Suprapubic skin (tissue), 4 donors: Measurements from ENCODE around the gene HAUS5. TPM values are rescaled to one million over a fixed set of nuclear protein-coding genes. Genes with fewer than 3 reads are reported as not detected.

Experiments used
- DNase-seq, 2 donors: peaks; one replicate each; pipeline ENCODE4 v3.0.0-alpha.2; 2019; ENCODE audit warnings: low spot score in 2 of 2
- H3K27ac ChIP-seq: fragments of 200-600 bp; sonication (generic); one replicate; pipeline ENCODE4 v1.5.1; 2019
- H3K27me3 ChIP-seq: fragments of 200-600 bp; sonication (generic); one replicate; pipeline ENCODE4 v1.5.1; 2019
- H3K36me3 ChIP-seq: fragments of 200-600 bp; sonication (generic); one replicate; pipeline ENCODE4 v1.5.1; 2019
- H3K4me1 ChIP-seq: fragments of 200-600 bp; sonication (generic); one replicate; pipeline ENCODE4 v1.5.1; 2019
- H3K4me3 ChIP-seq: fragments of 200-600 bp; sonication (generic); one replicate; pipeline ENCODE4 v1.5.1; 2019; ENCODE audit warnings: mild to moderate bottlenecking
- H3K9me3 ChIP-seq: fragments of 200-600 bp; sonication (generic); one replicate; pipeline ENCODE4 v1.5.1; 2019
- EP300 ChIP-seq: sonication (generic); formaldehyde crosslinking; IDR thresholded peaks from one replicate; pipeline ENCODE4 v1.6.1; 2017; ENCODE audit warnings: antibody characterized with exemption
- POLR2A ChIP-seq, 2 donors: fragments of 450-650 bp; IDR thresholded peaks; one replicate each; pipeline ENCODE4 v1.6.1; 2017; ENCODE audit warnings: antibody characterized with exemption in 2 of 2, mild to moderate bottlenecking in 2 of 2, moderate library complexity in 2 of 2
- POLR2AphosphoS5 ChIP-seq, 3 donors: sonication (generic); formaldehyde crosslinking; IDR thresholded peaks; one replicate each; pipeline ENCODE4 v1.6.1; 2017; ENCODE audit warnings: antibody characterized with exemption in 3 of 3
- WGBS: methylation state at CpG from one replicate; pipeline ENCODE4 v1.1.5; 2018; 5-methylcytosine and 5-hydroxymethylcytosine counted together
- total RNA-seq, 4 donors: library from RNA; depleted of rRNA; stranded (reverse); fragments of >200 nt; gene quantifications; one replicate each; pipeline ENCODE4 v1.1.0, GENCODE V29; 2016
- TF ChIP-seq, protein P1 (sequence below), 2 donors: fragments of 200-600 bp in 1 of 2; fragments of 450-650 bp in 1 of 2; sonication (generic) in 1 of 2; IDR thresholded peaks; one replicate each; pipeline ENCODE4 v1.5.1; 2016 to 2019; ENCODE audit warnings: antibody characterized with exemption in 2 of 2, mild to moderate bottlenecking in 1 of 2, moderate library complexity in 1 of 2

The HAUS5 gene
- total RNA-seq, 4 donors from 2014 or later: 14.9 to 18.4 (median 16.4) TPM

DNA sequence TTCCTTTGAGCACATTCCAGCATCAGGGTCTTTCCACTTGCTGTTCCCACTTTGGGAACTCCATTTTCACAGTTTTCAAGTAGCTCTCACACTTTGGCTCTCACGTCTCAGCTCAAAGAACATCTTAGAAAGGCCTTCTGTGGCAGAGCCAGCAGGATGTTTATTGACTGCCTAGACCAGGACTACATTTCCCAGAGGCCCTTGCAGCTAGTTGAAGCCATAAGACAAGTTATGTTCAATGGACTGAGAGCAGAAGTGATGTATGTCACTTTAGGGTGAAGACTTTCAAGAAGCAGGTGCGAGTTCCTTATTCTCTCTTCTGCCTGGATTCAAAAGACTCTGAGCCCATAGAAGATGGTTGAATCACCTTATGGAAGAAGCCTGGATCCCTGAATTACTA, 4.3 kb upstream of the HAUS5 start:
- H3K27ac ChIP-seq: no peak overlapping the region
- TF ChIP-seq POLR2AphosphoS5 (IDR thresholded peaks at IDR 0.05): no peak
- TF ChIP-seq, protein P1, sequence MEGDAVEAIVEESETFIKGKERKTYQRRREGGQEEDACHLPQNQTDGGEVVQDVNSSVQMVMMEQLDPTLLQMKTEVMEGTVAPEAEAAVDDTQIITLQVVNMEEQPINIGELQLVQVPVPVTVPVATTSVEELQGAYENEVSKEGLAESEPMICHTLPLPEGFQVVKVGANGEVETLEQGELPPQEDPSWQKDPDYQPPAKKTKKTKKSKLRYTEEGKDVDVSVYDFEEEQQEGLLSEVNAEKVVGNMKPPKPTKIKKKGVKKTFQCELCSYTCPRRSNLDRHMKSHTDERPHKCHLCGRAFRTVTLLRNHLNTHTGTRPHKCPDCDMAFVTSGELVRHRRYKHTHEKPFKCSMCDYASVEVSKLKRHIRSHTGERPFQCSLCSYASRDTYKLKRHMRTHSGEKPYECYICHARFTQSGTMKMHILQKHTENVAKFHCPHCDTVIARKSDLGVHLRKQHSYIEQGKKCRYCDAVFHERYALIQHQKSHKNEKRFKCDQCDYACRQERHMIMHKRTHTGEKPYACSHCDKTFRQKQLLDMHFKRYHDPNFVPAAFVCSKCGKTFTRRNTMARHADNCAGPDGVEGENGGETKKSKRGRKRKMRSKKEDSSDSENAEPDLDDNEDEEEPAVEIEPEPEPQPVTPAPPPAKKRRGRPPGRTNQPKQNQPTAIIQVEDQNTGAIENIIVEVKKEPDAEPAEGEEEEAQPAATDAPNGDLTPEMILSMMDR (IDR thresholded peaks at IDR 0.05): no peak
- no peak for TF ChIP-seq POLR2A (IDR thresholded peaks at IDR 0.05)
- no peak for TF ChIP-seq EP300
- no peaks in the 10 kb centered on the region for H3K36me3 ChIP-seq
- peaks cover 9% of the 10 kb centered on the region for H3K4me1 ChIP-seq
- WGBS: 91% methylated on average over 2 of the region's 2 CpGs
- DNase-seq: no peak
- H3K4me3 ChIP-seq: no peak overlapping the region
- peaks cover 6% of the 10 kb centered on the region for H3K9me3 ChIP-seq
- H3K27me3 ChIP-seq: no peaks in the 10 kb centered on the region

DNA sequence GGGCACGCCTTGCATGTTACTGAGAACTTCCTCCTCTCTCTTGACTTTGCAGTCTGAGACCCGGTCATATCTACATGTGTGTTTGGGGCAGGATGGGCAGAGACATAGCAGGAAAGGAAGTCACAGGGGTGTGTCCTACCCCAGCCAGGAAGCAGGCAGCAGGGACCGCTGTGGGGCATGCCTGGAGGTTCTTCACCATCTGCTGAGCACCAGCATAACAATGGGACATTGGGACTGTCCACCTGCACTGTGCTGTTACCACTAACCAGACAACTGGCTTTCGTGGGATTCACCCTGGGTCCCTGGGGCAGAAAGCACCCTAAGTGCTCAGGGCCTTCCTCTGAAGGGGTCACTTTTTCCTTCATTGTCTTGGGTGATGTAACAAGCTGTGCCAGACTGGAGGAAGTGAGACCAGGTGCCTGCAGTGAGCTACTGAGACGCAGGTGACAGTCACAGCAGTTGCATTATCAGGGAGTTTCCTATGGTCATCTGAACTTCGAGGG, 2.6 kb upstream of the HAUS5 start:
- H3K4me1 ChIP-seq: peaks cover 12% of the 10 kb centered on the region
- H3K4me3 ChIP-seq: no peak overlapping the region
- H3K36me3 ChIP-seq: peaks cover under 1% of the 10 kb centered on the region
- no peaks in the 10 kb centered on the region for H3K27me3 ChIP-seq
- no peak overlapping the region for H3K27ac ChIP-seq
- no peak for DNase-seq
- no peak for TF ChIP-seq POLR2A (IDR thresholded peaks at IDR 0.05)
- TF ChIP-seq, protein P1 (IDR thresholded peaks at IDR 0.05): no peak
- no peak for TF ChIP-seq EP300
- H3K9me3 ChIP-seq: peaks cover 6% of the 10 kb centered on the region
- 74% methylated on average over 4 of the region's 6 CpGs for WGBS

DNA sequence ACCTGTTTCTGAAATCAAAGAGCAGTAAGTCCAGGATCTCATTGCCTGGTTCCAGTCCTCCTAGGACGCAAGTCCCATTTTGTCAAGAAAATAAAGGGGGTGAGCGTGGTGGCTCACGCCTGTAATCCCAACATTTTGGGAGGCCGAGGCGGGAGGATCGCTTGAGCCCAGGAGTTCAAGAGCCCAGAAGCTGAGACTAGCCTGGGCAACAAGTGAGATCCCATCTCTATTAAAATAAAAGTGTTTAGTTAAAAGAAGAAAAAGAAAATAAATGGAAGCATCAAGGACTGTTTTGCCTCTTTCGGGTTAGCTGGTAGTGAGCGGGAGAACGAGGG, 344 bp upstream of the HAUS5 start:
- DNase-seq: no peak
- H3K27me3 ChIP-seq: no peaks in the 10 kb centered on the region
- 35% methylated on average over 9 of the region's 9 CpGs for WGBS
- peak overlapping the region; percentile 76 for H3K4me3 ChIP-seq
- peaks cover 6% of the 10 kb centered on the region for H3K9me3 ChIP-seq
- peaks cover 12% of the 10 kb centered on the region for H3K4me1 ChIP-seq
- peak overlapping the region; percentile 3 for H3K27ac ChIP-seq
- peaks cover 24% of the 10 kb centered on the region for H3K36me3 ChIP-seq
- TF ChIP-seq EP300 (no peak), POLR2A (IDR thresholded peaks at IDR 0.05) (no peak), POLR2AphosphoS5 (IDR thresholded peaks at IDR 0.05) (no peak)
- TF ChIP-seq, protein P1 (IDR thresholded peaks at IDR 0.05): no peak

DNA sequence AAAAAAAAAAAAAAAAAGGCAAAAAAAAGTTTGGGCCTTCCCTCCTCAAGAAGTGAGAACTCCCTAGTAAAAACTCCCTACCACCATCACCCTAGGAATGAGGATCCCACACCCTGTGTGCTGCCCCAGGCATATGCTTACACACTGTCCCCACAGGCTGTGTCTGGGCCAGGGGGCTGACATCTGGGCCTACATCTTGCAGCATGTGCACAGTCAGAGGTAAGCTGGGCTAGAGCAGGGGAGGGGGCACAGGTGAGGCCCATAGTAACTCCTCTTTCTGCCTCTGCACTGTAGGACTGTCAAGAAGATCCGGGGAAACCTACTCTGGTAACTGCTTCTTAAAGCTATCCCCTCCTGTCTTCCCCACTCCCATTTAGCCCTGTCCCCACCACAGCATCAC, 1.0 kb downstream of the HAUS5 start:
- Histone ChIP-seq H3K9me3 (no peaks in the 10 kb centered on the region), H3K27ac (no peak overlapping the region), H3K36me3 (peaks cover 36% of the 10 kb centered on the region), H3K27me3 (no peaks in the 10 kb centered on the region), H3K4me3 (no peak overlapping the region), H3K4me1 (peaks cover 12% of the 10 kb centered on the region)
- TF ChIP-seq EP300 (no peak), POLR2AphosphoS5 (IDR thresholded peaks at IDR 0.05) (no peak), POLR2A (IDR thresholded peaks at IDR 0.05) (no peak)
- TF ChIP-seq, protein P1 (IDR thresholded peaks at IDR 0.05): no peak
- 67% methylated on average over 1 of the region's 1 CpG for WGBS
- DNase-seq: no peak

DNA sequence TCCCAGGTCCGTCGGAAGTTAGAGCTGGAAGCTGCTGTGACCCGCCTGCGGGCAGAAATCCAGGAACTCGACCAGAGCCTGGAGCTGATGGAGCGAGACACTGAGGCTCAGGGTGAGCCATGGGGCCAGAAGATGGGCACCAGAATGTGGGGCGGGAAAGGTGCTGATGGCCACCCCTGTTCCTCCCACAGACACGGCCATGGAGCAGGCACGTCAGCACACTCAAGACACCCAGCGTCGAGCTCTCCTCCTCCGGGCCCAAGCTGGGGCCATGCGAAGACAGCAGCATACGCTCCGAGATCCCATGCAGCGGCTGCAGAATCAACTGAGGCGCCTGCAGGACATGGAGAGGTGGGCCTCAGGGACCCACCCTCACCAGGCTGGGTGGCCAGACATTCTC, 2.5 kb downstream of the HAUS5 start:
- Histone ChIP-seq H3K27me3 (no peaks in the 10 kb centered on the region), H3K9me3 (no peaks in the 10 kb centered on the region), H3K36me3 (peaks cover 51% of the 10 kb centered on the region), H3K27ac (no peak overlapping the region), H3K4me1 (peaks cover 12% of the 10 kb centered on the region), H3K4me3 (no peak overlapping the region)
- no peak for DNase-seq
- no peak for TF ChIP-seq POLR2A (IDR thresholded peaks at IDR 0.05)
- TF ChIP-seq, protein P1 (IDR thresholded peaks at IDR 0.05): no peak
- no peak for TF ChIP-seq EP300
- TF ChIP-seq POLR2AphosphoS5 (IDR thresholded peaks at IDR 0.05): no peak
- 85% methylated on average over 11 of the region's 17 CpGs for WGBS
